Left ventricle myocardium inferior (tissue), 1 donor: Measurements from ENCODE around the gene CASR. TPM values are rescaled to one million over a fixed set of nuclear protein-coding genes. Genes with fewer than 3 reads are reported as not detected.

Experiments
- DNase-seq: peaks from one replicate; pipeline ENCODE4 v3.0.0-alpha.2; 2020
- H3K27ac ChIP-seq: fragments of 200-600 bp; replicated peaks from 2 replicates; pipeline ENCODE4 v1.8.0; 2021
- H3K27me3 ChIP-seq: fragments of 200-600 bp; 2 replicates; pipeline ENCODE4 v1.8.0; 2021; ENCODE audit warnings: low read depth
- H3K36me3 ChIP-seq: fragments of 200-600 bp; 2 replicates; pipeline ENCODE4 v1.8.0; 2021
- H3K4me1 ChIP-seq: fragments of 200-600 bp; 2 replicates; pipeline ENCODE4 v1.8.0; 2021
- H3K4me3 ChIP-seq: fragments of 200-600 bp; 2 replicates; pipeline ENCODE4 v1.8.0; 2021; ENCODE audit warnings: mild to moderate bottlenecking, moderate library complexity
- H3K9me3 ChIP-seq: fragments of 200-600 bp; replicated peaks from 2 replicates; pipeline ENCODE4 v1.8.0; 2021
- intact Hi-C: fragments of 100-400 bp; cut with micrococcal nuclease; formaldehyde crosslinking; loops from one replicate; pipeline ENCODE4 v1.11.0; 2022
- total RNA-seq: library from RNA; stranded (reverse); fragmentation: NEBNext Ultra II Directional; extraction: Animal tissue kit (Norgen Biotek cat#: 25700); gene quantifications from one replicate; pipeline ENCODE4 v1.2.1, GENCODE V29; 2021
- TF ChIP-seq, protein P1 (sequence below): fragments of 200-600 bp; IDR thresholded peaks from 2 replicates; pipeline ENCODE4 v1.8.0; 2021; ENCODE audit warnings: antibody characterized with exemption, mild to moderate bottlenecking, borderline replicate concordance
- donor health status: DM: no; HTN: yes; CAD: no; lungs with severe emphysema.

Gene CASR
- total RNA-seq, 1 donor from 2014 or later, result not detected

DNA sequence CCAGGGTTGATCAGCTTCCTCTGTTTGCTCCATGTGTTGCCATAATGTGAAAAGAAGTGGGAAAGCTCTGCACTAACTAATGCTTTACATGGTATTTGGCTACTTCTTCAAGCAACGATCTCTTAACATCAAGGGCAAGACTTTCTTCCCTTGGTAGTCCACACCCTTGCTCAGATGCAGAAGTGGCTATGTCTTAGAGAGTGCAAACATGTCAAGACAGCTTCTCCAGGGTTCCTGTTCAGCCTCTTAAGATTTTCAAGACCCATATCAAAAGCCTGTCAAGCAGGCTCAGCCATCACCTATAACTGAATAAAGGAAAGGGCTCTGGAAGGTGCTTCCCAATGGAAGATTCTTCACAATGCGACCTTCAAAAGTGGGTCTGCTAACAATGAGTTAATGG, 76.7 kb downstream of the CASR start:
- no peaks in the 10 kb centered on the region for H3K36me3 ChIP-seq
- H3K27me3 ChIP-seq, result peaks cover 3% of the 10 kb centered on the region
- no peak for DNase-seq
- TF ChIP-seq, protein P1, sequence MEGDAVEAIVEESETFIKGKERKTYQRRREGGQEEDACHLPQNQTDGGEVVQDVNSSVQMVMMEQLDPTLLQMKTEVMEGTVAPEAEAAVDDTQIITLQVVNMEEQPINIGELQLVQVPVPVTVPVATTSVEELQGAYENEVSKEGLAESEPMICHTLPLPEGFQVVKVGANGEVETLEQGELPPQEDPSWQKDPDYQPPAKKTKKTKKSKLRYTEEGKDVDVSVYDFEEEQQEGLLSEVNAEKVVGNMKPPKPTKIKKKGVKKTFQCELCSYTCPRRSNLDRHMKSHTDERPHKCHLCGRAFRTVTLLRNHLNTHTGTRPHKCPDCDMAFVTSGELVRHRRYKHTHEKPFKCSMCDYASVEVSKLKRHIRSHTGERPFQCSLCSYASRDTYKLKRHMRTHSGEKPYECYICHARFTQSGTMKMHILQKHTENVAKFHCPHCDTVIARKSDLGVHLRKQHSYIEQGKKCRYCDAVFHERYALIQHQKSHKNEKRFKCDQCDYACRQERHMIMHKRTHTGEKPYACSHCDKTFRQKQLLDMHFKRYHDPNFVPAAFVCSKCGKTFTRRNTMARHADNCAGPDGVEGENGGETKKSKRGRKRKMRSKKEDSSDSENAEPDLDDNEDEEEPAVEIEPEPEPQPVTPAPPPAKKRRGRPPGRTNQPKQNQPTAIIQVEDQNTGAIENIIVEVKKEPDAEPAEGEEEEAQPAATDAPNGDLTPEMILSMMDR, result no peak
- intact Hi-C loops, result no loop called here
- no peaks in the 10 kb centered on the region for H3K9me3 ChIP-seq
- peaks cover 10% of the 10 kb centered on the region for H3K4me1 ChIP-seq
- no peak overlapping the region for H3K27ac ChIP-seq
- no peak overlapping the region for H3K4me3 ChIP-seq

DNA sequence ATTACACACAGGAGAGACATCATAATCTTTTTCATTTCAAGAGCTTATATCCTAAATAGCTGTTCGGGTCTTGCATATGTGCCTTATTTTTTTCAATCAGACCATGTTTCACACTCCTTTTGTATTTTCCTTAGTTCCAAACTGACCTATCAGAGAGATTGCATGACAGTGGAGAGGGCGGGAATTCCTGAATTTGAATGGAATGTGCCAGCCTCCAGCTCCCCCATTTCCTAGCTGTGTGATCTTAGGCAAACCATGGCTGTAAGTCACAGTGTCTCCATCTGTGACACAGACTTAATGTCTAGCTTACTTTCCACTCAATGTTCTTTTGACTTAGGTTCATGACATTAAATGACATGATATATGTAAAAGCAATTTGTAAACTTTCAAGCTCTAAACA, 79.6 kb downstream of the CASR start:
- DNase-seq, result no peak
- no peaks in the 10 kb centered on the region for H3K9me3 ChIP-seq
- H3K4me3 ChIP-seq, result no peak overlapping the region
- H3K4me1 ChIP-seq, result no peaks in the 10 kb centered on the region
- peaks cover 3% of the 10 kb centered on the region for H3K27me3 ChIP-seq
- no peak overlapping the region for H3K27ac ChIP-seq
- intact Hi-C loops, result no loop called here
- no peaks in the 10 kb centered on the region for H3K36me3 ChIP-seq
- TF ChIP-seq, protein P1, result no peak

- TF ChIP-seq, protein P1, result no peak
- Histone ChIP-seq H3K27ac (no peak overlapping the region), H3K27me3 (peaks cover 3% of the 10 kb centered on the region), H3K4me3 (no peak overlapping the region), H3K4me1 (no peaks in the 10 kb centered on the region), H3K9me3 (no peaks in the 10 kb centered on the region), H3K36me3 (no peaks in the 10 kb centered on the region)
- intact Hi-C loops, result no loop called here
- DNase-seq, result no peak
Observed at GRCh38 chr3:122263974-122264588, 80.6 kb downstream of the CASR start.

GRCh38 chr3:122265957-122266356, 82.5 kb downstream of the CASR start:
- Histone ChIP-seq H3K4me1 (no peaks in the 10 kb centered on the region), H3K36me3 (no peaks in the 10 kb centered on the region), H3K27ac (no peak overlapping the region), H3K27me3 (peaks cover 3% of the 10 kb centered on the region), H3K9me3 (peaks cover 2% of the 10 kb centered on the region), H3K4me3 (no peak overlapping the region)
- intact Hi-C loops, result no loop called here
- no peak for DNase-seq
- TF ChIP-seq, protein P1, result no peak

DNA sequence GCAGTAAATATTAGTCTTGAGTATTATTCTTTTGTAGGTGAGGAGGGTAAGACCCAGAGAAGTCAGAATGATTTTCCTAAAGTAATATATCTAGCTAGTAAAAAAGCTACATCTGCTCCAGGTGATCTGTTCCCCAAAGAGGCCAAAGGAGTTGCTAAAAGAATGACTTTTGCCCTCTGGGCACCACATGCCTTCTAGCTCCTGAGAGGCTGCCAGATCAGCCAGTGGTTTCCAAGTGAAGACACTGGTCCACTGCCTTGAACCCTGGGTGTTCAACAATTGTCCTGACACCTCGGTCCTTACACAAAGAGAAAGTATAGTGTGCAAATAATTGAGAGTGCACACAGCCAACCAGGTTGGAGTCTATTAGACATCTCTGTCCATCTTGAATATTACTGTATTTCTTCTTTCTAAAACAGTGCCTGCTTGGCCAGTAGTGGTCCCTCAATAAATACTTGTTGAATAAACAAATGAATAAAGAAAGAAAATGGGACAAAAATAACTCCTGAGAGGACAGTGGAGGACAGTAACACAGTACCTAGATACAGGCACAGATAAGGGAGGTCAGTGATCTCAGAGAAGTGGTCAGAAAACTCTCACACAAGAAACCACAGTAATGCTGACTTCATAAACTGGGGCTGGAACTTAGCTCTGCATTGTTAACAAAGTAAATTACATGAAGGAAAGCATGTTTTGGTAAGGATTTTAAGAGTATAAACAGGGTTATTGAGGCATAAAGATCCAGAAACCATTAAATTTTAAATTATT, 85.0 kb downstream of the CASR start:
- Histone ChIP-seq H3K9me3 (peaks cover 7% of the 10 kb centered on the region), H3K4me1 (no peaks in the 10 kb centered on the region), H3K27me3 (no peaks in the 10 kb centered on the region), H3K36me3 (no peaks in the 10 kb centered on the region), H3K4me3 (no peak overlapping the region), H3K27ac (no peak overlapping the region)
- intact Hi-C loops, result no loop called here
- TF ChIP-seq, protein P1, result no peak
- no peak for DNase-seq
